ENCODE data around the gene CCDC194.

CCDC194 gene

DNA sequence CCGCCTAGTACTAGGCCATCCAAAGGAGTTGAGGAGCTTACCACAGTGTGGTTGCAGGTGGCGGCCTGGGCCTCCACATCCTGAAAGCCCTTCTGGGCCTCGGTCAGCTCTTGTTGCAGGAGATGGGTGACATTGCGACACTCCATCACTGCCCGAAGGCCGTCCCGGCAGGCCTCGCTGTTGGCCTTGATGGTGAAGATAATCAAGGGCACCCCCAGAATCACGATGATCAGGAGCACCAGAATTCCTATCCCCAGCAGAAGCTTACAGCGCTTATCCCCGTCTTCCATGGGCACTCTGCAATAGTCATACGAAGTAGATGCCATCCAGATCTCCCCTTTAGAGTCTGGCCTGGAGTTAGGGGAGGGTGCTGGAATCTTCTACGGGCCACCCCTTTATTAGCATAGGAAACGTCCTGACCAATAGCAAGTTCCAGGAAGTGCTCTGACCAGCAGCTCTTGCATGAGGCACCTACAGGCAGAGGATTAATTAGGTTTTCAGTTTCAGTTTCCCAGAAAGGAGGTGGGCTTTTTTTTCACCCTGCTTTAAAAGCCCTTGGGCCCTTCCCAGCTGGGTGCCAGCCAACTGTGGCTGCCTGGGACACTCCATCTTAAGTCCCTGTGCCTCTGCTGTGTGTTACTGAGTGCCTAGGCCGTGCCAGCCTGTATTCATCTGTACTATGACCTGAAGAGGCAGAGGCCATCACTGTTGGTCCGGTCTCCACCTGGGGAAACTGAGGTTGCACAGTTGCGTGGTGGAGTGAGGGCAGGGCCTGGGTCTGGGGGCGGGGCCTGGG, 11.5 kb upstream of the CCDC194 start, which contains the start of gene BST2:
TSS of gene BST2 (minus strand) at position 381 of the 796 bp plus-strand sequence. CDS start at position 326, 55 bp downstream.
- peak; percentile 72 for DNase-seq

- DNase-seq: peak; percentile 11
Measured at GRCh38 chr19:17404621-17405249, 10.7 kb upstream of the CCDC194 start.

DNA sequence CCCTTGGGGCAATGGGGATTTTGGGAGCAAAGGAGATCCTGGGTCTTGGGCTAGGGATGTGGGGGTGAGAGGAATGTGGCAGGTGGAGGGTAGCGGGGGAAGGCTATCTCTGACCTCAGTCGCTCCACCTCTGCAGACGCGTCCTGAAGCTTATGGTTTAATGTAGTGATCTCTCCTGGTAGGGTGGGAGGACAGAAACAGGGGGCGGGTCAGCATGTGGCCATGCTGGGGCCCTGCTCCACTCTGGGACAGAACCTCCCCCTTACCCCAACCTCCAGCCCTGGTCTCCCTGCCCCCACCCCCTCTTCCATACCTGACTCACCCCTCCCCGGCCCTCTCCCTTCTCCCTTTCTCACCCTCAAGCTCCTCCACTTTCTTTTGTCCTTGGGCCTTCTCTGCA, 10.0 kb upstream of the CCDC194 start:
- no peak for DNase-seq

- peak; percentile 47 for DNase-seq
Measured at GRCh38 chr19:17402982-17403855, 9.2 kb upstream of the CCDC194 start.

DNA sequence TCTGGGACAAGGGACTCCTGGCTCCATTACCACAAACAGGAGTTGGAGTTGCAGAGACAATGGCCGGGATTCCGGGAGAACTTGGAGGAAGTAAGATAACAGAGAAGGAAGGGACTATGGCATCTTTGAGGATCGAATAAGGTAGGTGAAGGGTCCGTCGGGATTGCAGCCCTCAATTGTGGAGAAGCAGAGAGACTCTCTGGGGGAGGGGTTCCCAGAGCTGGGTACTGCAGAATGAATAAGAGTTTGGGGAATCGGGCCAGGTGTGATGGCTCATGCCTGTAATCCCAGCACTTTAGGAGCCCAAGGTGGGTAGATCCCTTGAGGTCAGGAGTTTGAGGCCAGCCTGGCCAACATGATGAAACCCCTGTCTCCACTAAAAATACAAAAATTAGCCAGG, 7.6 kb upstream of the CCDC194 start:
- no peak for DNase-seq

GRCh38 chr19:17398902-17399527, 5.0 kb upstream of the CCDC194 start:
- no peak for DNase-seq

GRCh38 chr19:17394891-17395415, 957 bp upstream of the CCDC194 start:
- DNase-seq: peak; percentile 79

GRCh38 chr19:17393002-17393401, 994 bp downstream of the CCDC194 start:
- DNase-seq: no peak

DNA sequence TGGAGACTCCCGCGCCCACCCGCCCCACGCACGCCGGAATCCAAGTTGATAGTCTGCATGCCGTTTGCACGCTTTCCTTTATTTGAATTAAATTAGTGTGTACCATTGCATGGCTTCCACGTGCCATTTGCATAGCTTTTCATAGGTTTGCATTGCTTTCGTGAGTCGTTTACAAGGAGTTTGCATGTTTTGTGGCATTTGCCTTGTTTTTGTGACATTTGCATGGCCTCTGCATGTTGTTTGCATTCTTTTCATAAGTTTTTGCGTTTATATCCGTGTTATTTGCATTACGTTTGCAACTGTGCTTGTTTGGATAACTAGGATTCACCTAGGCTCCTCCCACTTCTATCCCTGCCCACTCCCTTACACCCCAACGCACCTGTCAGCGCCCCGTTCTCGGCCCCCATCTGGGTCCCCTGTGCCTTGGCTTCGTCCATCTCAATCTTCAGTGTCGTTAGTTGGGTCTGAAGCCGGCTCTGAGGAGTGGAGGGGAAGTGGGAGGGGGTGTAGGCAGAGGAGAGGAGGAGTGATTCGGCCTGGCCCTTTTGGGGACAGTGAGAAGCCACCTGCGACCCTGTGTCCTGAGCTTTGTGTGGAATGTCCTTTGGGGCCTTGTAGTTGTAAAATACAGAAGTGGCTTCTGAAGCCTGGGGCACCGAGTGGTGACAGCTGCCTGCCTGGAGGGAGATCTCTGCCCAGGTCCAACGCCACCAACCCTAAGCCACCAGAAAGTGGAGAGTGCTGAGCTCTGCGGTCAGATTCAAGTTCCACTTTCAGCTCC, 2.4 kb downstream of the CCDC194 start:
- DNase-seq: no peak

- peak; percentile 91 for DNase-seq
Measured at GRCh38 chr19:17390665-17391370, 3.2 kb downstream of the CCDC194 start.

- DNase-seq: no peak
Measured at GRCh38 chr19:17389957-17390664, 3.9 kb downstream of the CCDC194 start.

- no peak for DNase-seq
Measured at GRCh38 chr19:17389288-17389687, 4.7 kb downstream of the CCDC194 start.

GRCh38 chr19:17385878-17386611, 8.0 kb downstream of the CCDC194 start:
- DNase-seq: peak; percentile 56

DNA sequence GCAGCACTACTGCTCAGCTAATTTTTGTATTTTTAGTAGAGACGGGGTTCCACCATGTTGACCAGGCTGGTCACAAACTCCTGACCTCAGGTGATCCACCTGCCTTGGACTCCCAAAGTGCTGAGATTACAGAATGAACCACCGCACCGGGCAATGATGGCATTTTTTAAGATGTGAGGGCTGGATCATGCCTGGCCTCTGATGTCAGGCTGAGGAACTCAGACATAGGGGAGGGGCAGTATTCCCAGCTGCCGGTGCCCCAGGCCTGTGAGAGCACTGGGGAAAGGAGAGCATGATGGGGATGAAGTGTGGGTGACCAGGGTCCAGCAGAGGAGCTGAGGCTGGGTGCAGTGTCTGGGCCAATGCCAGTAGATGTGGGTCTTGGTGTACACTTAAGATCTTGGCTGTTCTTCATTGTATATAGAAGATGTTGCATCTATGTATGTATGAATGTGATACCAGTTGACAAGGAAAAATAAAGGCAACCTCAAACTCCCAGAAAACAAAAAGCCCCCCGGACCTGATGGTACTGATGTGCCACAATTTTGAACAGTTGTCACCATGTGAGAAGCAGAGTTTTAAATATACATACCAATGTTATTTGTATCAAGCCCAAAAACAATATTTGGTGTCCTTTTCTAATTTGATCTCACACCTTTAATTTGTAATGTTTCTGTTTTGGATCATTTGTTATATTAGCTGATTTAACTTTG, 13.4 kb downstream of the CCDC194 start:
- no peak for DNase-seq

- DNase-seq: no peak
Measured at GRCh38 chr19:17379221-17379631, 14.8 kb downstream of the CCDC194 start.

- no peak for DNase-seq
Measured at GRCh38 chr19:17378271-17378670, 15.7 kb downstream of the CCDC194 start.

- no peak for DNase-seq
Measured at GRCh38 chr19:17376935-17377600, 16.9 kb downstream of the CCDC194 start, which contains the start of gene PLVAP. TSS of gene PLVAP (minus strand) at chr19:17377342. CDS start at chr19:17377288, 54 bp downstream.

DNA sequence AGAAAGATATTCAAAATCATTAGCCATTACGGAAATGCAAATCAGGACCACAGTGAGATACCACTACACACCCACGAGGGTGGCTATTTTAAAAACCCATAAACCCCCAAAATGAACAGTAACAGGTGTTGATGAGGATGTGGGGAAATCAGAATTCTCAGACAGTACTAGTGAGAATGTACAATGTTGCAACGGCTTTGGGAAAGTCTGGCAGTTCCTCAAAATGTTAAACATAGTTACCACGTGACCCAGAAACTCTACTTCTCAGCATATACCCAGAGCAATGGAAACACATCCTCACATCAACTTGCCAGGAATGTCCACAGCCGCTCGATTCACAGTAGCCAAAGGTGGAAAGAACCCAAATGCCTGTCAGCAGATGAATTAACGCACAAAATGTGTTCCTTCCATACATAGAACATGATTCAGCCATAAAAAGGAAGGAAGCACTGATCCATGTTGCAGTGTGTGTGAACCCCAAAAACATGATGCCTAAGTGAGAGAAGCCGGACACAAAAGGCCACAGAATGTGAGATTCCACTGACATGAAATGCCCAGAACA, 23.9 kb downstream of the CCDC194 start:
- DNase-seq: no peak

Data from stimulated activated CD4-positive, alpha-beta T cell treated with anti-CD3 and anti-CD28 coated beads, Interleukin-1b, Interleukin-23, amount 100 ng/mL, for 48 hours (primary cell).